OCI-LY1 (cell line): ENCODE data around the gene NKIRAS1.
A peak's percentile ranks its signal among the peaks of the same experiment; 100 is the strongest.

Source experiments
- H2AFZ ChIP-seq: fragments of 200-600 bp; sonication (generic), shearing (Covaris generic); 2 replicates; pipeline ENCODE4 v1.6.0; 2014; ENCODE audit warnings: antibody characterized with exemption, mild to moderate bottlenecking, low read length
- H3F3A ChIP-seq: fragments of 200-600 bp; sonication (generic), shearing (Covaris generic); 2 replicates; pipeline ENCODE4 v1.6.0; 2014; ENCODE audit warnings: mild to moderate bottlenecking, antibody characterized with exemption, low read length, moderate library complexity; ENCODE audit not compliant: insufficient read depth
- H3K27ac ChIP-seq: fragments of 200-600 bp; sonication (generic); 2 replicates; pipeline ENCODE4 v1.5.1; 2014; ENCODE audit warnings: low read length, mixed run types, mild to moderate bottlenecking, low read depth; ENCODE audit not compliant: poor library complexity, severe bottlenecking
- H3K27me3 ChIP-seq: fragments of 200-600 bp; sonication (generic); 2 replicates; pipeline ENCODE4 v1.6.0; 2014; ENCODE audit warnings: antibody characterized with exemption, mild to moderate bottlenecking, low read length, moderate library complexity; ENCODE audit not compliant: insufficient read depth
- H3K36me3 ChIP-seq: fragments of 200-600 bp; sonication (generic); 2 replicates; pipeline ENCODE4 v1.6.1; 2014; ENCODE audit warnings: mild to moderate bottlenecking, antibody characterized with exemption, low read length, moderate library complexity, mixed read lengths; ENCODE audit not compliant: insufficient read depth
- H3K4me1 ChIP-seq: fragments of 200-600 bp; sonication (generic); 2 replicates; pipeline ENCODE4 v1.5.1; 2014; ENCODE audit warnings: mild to moderate bottlenecking, low read length, moderate library complexity; ENCODE audit not compliant: insufficient read depth, severe bottlenecking
- H3K4me2 ChIP-seq: fragments of 200-600 bp; sonication (generic), shearing (Covaris generic); 2 replicates; pipeline ENCODE4 v1.6.1; 2014; ENCODE audit warnings: low read length
- H3K4me3 ChIP-seq: fragments of 200-600 bp; sonication (generic); 2 replicates; pipeline ENCODE4 v1.5.1; 2014; ENCODE audit warnings: low read length, low read depth, mild to moderate bottlenecking, mixed read lengths; ENCODE audit not compliant: poor library complexity, severe bottlenecking
- H3K79me2 ChIP-seq: fragments of 200-600 bp; shearing (Covaris generic); 2 replicates; pipeline ENCODE4 v1.6.1; 2016; ENCODE audit warnings: mixed run types, low read length, mixed read lengths; ENCODE audit not compliant: insufficient read depth
- H3K9ac ChIP-seq: fragments of 200-600 bp; sonication (generic), shearing (Covaris generic); 2 replicates; pipeline ENCODE4 v1.6.1; 2014; ENCODE audit warnings: mild to moderate bottlenecking, low read length, mixed read lengths
- H3K9me2 ChIP-seq: fragments of 200-600 bp; sonication (generic), shearing (Covaris generic); 2 replicates; pipeline ENCODE4 v1.6.1; 2014; ENCODE audit warnings: low read depth, mild to moderate bottlenecking, low read length, mixed read lengths
- H3K9me3 ChIP-seq: fragments of 200-600 bp; shearing (Covaris generic); 2 replicates; pipeline ENCODE4 v1.6.1; 2014; ENCODE audit warnings: low read length, mixed read lengths
- H4K20me1 ChIP-seq: fragments of 200-600 bp; sonication (generic), shearing (Covaris generic); 2 replicates; pipeline ENCODE4 v1.6.0; 2016; ENCODE audit warnings: mild to moderate bottlenecking, low read length; ENCODE audit not compliant: insufficient read depth
- CTCF ChIP-seq: fragments of 200-600 bp; sonication (generic), shearing (Covaris generic); IDR thresholded peaks from 2 replicates; pipeline ENCODE4 v1.5.1; 2017; ENCODE audit warnings: mild to moderate bottlenecking, antibody characterized with exemption, low read length, moderate library complexity, mixed read lengths
- EZH2 ChIP-seq: fragments of 200-600 bp; sonication (generic), shearing (Covaris generic); IDR thresholded peaks from 2 replicates; pipeline ENCODE4 v1.8.0; 2017; ENCODE audit warnings: borderline replicate concordance, mixed run types, mild to moderate bottlenecking, antibody characterized with exemption, low read length, moderate library complexity, mixed read lengths

NKIRAS1 gene

GRCh38 chr3:23932571-23932970 is 15.8 kb upstream of the NKIRAS1 start:
- peaks cover 13% of the 10 kb centered on the region for H3K4me1 ChIP-seq
- no peak overlapping the region for H3K9ac ChIP-seq
- H3K4me3 ChIP-seq, result no peak overlapping the region
- H3K9me3 ChIP-seq, result no peaks in the 10 kb centered on the region
- H2AFZ ChIP-seq, result no peak overlapping the region
- no peaks in the 10 kb centered on the region for H4K20me1 ChIP-seq
- H3K4me2 ChIP-seq, result no peak overlapping the region
- H3K9me2 ChIP-seq, result no peaks in the 10 kb centered on the region
- H3F3A ChIP-seq, result no peaks in the 10 kb centered on the region
- TF ChIP-seq CTCF (no peak), EZH2 (no peak)
- H3K36me3 ChIP-seq, result no peaks in the 10 kb centered on the region
- H3K27me3 ChIP-seq, result no peaks in the 10 kb centered on the region
- no peaks in the 10 kb centered on the region for H3K79me2 ChIP-seq
- no peak overlapping the region for H3K27ac ChIP-seq

GRCh38 chr3:23931597-23931996 is 14.8 kb upstream of the NKIRAS1 start:
- Histone ChIP-seq H3K9me2 (no peaks in the 10 kb centered on the region), H3K36me3 (no peaks in the 10 kb centered on the region), H2AFZ (peak overlapping the region; percentile 99), H3K79me2 (no peaks in the 10 kb centered on the region), H3K4me2 (0 out of 2 replicates have a peak overlapping the region, but pooled peaks have one; percentile 30), H3K4me1 (peaks cover 13% of the 10 kb centered on the region), H3K9me3 (no peaks in the 10 kb centered on the region), H3K27me3 (no peaks in the 10 kb centered on the region), H3K27ac (no peak overlapping the region), H3F3A (no peaks in the 10 kb centered on the region), H3K9ac (no peak overlapping the region), H4K20me1 (no peaks in the 10 kb centered on the region), H3K4me3 (no peak overlapping the region)
- TF ChIP-seq CTCF (no peak), EZH2 (no peak)

- no peak overlapping the region for H3K4me3 ChIP-seq
- H4K20me1 ChIP-seq, result no peaks in the 10 kb centered on the region
- TF ChIP-seq CTCF (no peak), EZH2 (no peak)
- no peak overlapping the region for H2AFZ ChIP-seq
- no peaks in the 10 kb centered on the region for H3K27me3 ChIP-seq
- H3K9me3 ChIP-seq, result no peaks in the 10 kb centered on the region
- H3K4me2 ChIP-seq, result no peak overlapping the region
- H3K36me3 ChIP-seq, result no peaks in the 10 kb centered on the region
- H3F3A ChIP-seq, result no peaks in the 10 kb centered on the region
- H3K9ac ChIP-seq, result no peak overlapping the region
- H3K9me2 ChIP-seq, result no peaks in the 10 kb centered on the region
- H3K27ac ChIP-seq, result no peak overlapping the region
- H3K79me2 ChIP-seq, result no peaks in the 10 kb centered on the region
- peaks cover 13% of the 10 kb centered on the region for H3K4me1 ChIP-seq
Measured at GRCh38 chr3:23928524-23928923, 11.7 kb upstream of the NKIRAS1 start.
